Measurements from ENCODE around the gene TASOR.
"Not testable (repeated sequence)": the region's sequence is repeated elsewhere in the genome, so short reads cannot be mapped to it uniquely, and the experiment has no call there.

Gene TASOR

GRCh38 chr3:56683122-56683817, at the start of gene TASOR:
TASOR (minus strand) TSS chr3:56683265; CDS start chr3:56683006, 259 bp downstream.
- DNase-seq (ENCODE audit: low read depth in 2 of 2): peak; percentile 67 to 75

DNA sequence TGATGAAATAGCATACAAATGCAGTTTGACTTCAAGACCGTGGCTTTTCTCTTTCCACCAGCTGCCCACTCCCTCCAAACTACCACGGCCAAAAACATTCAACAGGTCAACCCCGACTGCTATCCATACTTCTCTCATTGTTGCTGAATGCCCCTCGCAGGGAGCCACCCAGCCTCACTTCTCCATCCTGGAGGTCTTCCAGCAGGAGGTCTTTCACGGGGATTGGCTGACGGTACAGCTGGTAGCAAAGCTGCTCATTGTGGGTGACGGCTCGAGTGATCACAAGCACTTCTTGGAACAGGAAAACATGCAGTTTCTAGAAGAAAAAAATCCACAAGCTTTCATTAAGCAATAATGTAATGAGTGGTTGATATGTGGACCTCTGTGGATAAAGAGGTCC, 49.0 kb upstream of the TASOR start:
- DNase-seq (ENCODE audit: low read depth in 2 of 2): no peak

DNA sequence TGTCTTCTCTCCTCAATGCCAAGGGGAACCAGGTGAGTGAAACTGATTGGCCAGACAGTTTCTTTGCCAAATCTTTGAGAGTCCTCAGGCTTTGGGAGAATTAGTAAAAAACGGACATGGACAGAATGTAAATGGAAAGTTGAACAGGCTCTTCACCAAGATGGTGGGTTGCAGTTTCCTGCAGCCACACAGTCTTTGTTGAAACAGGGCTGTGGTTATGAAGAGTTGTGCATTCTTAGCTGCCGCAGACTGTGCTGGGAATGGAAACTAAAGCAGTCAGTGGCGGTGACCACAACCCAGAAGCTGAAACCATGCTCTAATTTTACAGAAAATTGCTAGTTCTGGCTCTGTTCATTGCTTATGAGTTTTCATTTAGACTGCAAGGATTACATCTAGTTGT, 42.1 kb upstream of the TASOR start:
- DNase-seq (ENCODE audit: low read depth in 2 of 2): peak; percentile 28 to 35

DNA sequence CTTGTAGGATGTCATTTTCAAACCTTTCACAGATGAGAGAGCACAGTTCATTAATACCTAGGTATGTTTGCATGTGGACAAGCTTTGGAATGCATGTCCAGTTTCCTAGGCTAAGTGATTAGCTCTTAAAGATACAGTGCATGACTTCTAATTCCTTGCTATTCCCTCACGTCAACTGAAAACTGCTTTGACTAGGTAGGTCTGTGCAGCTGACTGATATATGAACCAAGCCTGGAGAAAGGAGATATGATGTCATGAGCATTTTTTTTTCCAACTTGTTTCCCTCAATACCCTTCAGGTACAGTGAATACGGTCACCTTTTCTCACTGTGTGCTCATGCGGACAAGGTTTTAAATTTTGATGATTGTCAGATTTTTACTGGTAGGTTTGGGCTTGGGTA, 41.6 kb upstream of the TASOR start:
- DNase-seq (ENCODE audit: low read depth in 2 of 2): no peak

DNA sequence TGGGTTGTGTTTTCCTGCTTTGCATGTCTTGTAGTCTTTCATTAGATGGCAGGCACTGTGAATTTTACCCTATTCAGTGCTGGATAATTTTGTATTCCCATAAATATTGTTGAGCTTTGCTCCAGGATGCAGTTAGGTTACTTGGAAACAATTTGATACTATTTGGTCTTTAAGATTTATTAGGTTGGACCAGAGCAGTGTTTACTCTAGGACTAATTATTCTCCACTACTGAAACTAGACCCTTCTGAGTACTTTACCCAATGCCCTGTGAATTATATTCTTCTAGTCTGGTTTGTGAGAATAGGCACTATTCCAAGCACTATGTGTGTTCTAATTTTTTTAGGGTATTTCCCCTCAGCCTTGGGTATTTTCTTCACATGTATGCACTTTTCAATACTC, 37.8 kb upstream of the TASOR start:
- no peak for DNase-seq (ENCODE audit: low read depth in 2 of 2)

DNA sequence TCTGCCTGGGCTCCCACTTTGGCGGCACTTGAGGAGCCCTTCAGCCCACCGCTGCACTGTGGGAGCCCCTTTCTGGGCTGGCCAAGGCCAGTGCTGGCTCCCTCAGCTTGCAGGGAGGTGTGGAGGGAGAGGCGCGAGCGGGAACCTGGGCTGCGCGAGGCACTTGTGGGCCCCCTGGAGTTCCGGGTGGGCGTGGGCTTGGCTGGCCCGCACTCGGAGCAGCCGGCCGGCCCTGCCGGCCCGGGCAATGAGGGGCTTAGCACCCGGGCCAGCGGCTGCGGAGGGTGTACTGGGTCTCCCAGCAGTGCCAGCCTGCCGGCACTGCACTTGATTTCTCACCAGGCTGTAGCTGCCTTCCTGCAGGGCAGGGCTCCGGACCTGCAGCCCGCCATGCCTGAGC, 35.7 kb upstream of the TASOR start:
- not testable (repeated sequence) for DNase-seq (ENCODE audit: low read depth in 2 of 2)

GRCh38 chr3:56711344-56711743, 28.3 kb upstream of the TASOR start:
- DNase-seq (ENCODE audit: low read depth in 2 of 2): no peak

DNA sequence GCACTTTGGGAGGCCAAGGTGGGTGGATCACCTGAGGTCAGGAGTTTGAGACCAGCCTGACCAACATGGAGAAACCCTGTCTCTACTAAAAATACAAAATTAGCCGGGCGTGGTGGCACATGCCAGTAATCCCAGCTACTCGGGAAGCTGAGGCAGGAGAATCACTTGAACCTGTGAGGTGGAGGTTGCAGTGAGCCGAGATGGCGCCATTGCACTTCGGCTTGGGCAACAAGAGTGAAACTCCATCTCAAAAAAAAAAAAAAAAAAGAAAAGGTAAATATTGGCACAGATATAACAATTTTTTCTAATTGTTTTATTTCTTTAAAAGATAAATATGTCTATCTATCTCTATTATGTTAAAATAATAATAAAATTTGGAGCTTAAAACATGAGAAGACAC, 24.3 kb upstream of the TASOR start:
- not testable (repeated sequence) for DNase-seq (ENCODE audit: low read depth in 2 of 2)

- DNase-seq (ENCODE audit: low read depth in 2 of 2): no peak
These were observed 23.6 kb upstream of the TASOR start for GRCh38 chr3:56706629-56707028.

GRCh38 chr3:56704706-56705105, 21.6 kb upstream of the TASOR start:
- DNase-seq (ENCODE audit: low read depth in 2 of 2): no peak

DNA sequence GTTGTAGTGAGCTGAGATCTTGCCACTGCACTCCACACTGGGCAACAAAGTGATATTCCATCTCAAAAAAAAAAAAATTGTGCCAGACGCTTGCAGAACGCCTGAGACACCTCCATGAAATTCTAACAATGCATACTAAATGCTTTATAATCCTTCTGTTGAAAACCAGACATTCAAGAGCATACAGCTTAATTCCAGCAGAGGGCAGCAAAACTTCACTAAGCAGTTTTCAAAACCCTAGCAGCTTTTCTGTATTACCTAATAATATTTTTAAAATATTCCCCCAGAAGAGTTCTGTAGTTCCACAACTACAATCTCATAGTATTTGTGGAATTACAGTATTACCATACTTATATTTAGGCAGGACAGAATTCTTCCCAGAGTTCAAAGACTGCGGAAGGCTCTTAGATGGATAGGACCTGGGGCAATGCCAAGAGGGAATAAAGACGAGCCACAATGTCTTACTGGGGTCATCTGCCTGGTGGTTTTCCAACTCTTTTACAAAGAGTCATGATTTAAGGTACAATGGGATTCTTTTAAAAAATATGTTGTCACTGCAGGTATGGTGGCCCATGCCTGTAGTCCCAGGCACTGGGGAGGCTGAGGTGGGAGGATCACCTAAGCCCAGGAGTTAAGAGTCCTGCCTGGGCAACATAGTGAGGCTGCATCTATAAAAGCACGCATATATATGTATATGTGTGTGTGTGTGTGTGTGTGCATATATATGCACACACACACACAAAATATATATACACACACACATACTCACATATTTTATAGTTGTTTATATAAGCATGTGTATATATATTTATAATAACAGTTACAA, 19.6 kb upstream of the TASOR start:
- DNase-seq (ENCODE audit: low read depth in 2 of 2): no peak

GRCh38 chr3:56700151-56700550, 17.1 kb upstream of the TASOR start:
- no peak for DNase-seq (ENCODE audit: low read depth in 2 of 2)

DNA sequence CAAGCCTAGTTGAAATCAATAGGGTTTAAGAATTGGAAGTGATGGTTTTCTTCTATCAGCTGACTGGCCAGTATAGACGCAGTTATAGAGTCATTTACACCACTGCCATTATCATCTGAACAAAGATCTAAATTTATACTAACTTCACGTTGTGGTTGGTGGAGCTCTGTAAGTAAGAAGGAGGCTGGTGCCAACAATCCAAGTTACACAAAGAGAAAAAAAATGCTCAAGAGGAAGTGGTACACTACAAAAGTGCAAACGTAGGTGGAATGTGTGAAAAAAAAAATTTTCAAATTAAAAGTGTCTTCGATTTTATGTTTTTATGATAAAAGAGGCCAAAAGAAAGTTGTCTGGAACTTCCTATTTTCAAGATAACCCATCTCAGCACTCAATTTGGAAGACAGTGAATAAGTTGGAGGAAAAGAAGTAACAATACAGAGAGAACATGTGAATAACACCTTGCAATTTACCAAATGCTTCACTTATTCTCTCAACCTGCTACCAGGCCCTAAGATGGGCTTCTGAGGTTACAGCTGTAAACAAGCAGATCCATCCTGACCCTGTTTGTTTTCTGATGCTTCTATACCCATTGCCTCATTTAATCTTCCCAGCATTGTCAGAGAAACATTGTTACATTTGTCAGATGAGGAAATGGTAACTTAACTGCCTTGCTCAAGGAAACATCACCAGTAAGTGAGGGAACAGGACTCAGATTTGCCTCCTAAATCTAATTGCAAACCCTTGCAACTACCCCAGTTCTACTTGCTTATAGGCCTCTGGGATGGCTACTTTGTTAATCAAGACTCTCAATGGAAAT, 12.0 kb upstream of the TASOR start:
- DNase-seq (ENCODE audit: low read depth in 2 of 2): no peak

DNA sequence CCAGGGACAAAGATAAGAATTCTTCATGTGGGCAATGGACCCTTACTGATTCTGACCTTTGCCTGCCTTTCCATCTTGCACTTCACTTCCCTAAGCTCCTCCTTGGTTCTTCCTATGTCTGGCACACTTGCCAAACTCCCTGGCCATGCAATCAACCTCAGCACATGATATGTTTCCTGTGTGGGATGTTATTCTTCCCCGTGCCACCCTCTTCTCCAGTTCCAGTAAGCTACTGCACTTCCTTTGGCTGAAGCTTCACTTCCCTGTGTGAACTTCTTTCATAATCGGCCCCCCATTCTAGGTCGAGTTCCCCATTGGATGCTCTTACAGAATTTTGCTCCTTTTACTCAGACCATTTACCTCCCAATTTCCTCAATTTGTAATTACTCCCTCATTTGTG, 10.7 kb upstream of the TASOR start:
- DNase-seq (ENCODE audit: low read depth in 2 of 2): no peak

GRCh38 chr3:56692520-56693433, 9.7 kb upstream of the TASOR start:
- DNase-seq (ENCODE audit: low read depth in 2 of 2): peak in 1 of 2 donors; percentile 15

DNA sequence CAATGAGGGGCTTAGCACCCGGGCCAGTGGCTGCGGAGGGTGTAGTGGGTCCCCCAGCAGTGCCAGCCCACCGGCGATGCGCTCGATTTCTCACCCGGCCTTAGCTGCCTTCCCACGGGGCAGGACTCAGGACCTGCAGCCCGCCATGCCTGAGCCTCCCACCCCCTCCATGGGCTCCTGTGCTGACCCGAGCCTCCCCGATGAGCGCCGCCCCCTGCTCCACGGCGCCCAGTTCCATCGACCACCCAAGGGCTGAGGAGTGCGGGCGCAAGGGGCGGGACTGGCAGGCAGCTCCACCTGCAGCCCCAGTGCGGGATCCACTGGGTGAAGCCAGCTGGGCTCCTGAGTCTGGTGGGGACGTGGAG, 8.9 kb upstream of the TASOR start:
- not testable (repeated sequence) for DNase-seq (ENCODE audit: low read depth in 2 of 2)

DNA sequence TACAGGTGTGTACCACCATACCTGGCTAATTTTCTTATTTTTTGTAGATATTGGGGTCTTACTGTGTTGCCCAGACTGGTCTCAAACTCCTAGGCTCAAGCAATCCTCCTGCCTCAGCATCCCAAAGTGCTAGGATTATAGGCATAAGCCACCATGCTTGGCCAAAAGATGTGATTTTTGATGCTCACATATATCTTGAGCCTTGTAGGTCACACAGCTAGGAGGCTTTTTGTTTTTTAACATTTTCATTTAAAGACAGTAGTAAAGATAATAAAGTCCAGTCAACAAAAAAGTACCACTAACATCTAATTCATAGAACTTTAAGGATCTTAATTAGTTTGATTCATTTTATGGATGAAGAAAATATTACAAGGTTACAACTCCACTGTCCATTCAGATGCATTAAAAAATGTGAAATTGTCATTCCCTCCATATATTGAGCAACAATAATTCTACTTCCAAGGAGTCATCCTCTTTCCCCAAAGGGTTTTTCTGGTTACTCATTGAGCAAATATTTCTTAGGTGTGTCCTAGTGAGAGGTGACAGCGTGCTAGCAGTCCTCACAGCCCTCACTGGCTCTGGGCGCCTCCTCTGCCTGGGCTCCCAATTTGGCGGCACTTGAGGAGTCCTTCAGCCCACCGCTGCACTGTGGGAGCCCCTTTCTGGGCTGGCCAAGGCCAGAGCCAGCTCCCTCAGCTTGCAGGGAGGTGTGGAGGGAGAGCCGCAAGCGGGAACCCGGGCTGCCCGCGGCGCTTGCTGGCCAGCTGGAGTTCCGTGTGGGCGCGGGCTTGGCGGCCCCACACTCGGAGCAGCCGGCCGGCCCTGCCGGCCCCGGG, 8.3 kb upstream of the TASOR start:
- DNase-seq (ENCODE audit: low read depth in 2 of 2): no peak

DNA sequence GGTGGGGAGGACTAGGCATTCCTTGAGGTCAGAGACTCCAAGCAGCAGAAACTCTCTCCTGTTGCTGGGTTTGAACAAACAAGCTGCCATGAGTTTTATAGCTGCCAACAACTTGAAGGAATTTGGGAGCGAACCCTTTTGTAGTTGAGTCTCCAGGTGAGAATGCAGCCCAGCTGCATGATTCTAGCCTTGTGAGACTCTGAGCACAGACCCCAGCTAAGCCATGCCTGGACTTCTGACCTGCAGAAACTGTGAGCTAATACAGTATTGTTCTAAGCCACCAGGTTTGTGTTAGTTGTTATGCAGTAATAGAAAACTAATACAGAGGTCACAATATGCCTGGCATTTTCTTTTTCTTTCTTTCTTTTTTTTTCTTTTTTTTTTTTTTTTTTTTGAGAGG, 6.2 kb upstream of the TASOR start:
- no peak for DNase-seq (ENCODE audit: low read depth in 2 of 2)

- DNase-seq (ENCODE audit: low read depth in 2 of 2): no peak
These were observed 5.1 kb upstream of the TASOR start for GRCh38 chr3:56688191-56688590.

DNA sequence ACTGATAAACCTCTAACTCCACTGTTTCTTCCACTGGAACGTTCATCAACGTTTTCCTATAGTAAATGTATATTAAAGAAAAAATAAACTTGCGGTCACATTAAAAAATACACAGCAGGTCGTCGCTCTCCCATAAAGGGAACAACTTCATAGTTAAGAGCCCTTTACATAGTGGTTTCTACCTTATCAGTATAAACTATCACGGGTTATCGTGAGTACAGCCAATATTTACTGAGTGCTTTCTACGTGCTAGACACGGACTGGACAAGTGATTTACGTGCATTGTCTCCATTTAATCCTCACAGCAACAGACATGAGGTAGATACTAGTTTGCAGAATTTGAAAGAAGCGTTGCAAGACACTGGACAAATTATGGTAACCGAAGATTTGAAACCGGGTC, 964 bp upstream of the TASOR start:
- no peak for DNase-seq (ENCODE audit: low read depth in 2 of 2)
